GM19463 (cell line): Measurements from ENCODE around the gene KLRC3.
"Not testable (repeated sequence)": the region's sequence is repeated elsewhere in the genome, so short reads cannot be mapped to it uniquely, and the experiment has no call there.

Experiments
- ATAC-seq: cut with Tn5 transposase; IDR thresholded peaks from one replicate; pipeline ENCODE4 v1.9.1; 2021; ENCODE audit warnings: mild to moderate bottlenecking, moderate library complexity; ENCODE audit not compliant: unreplicated experiment

The KLRC3 gene

GRCh38 chr12:10420334-10420733 lies at the start of gene KLRC3:
KLRC3 (minus strand) TSS chr12:10420595; CDS start chr12:10420550, 45 bp downstream.
- ATAC-seq: not testable (repeated sequence)

- no peak for ATAC-seq
These were observed 49.3 kb upstream of the KLRC3 start for GRCh38 chr12:10469701-10470100.

- no peak for ATAC-seq
These were observed 45.9 kb upstream of the KLRC3 start for GRCh38 chr12:10466311-10466710.

GRCh38 chr12:10457760-10458159 lies 37.4 kb upstream of the KLRC3 start:
- ATAC-seq: no peak

- no peak for ATAC-seq
These were observed 36.5 kb upstream of the KLRC3 start for GRCh38 chr12:10456856-10457255.

GRCh38 chr12:10455766-10456165 lies 35.4 kb upstream of the KLRC3 start:
- no peak for ATAC-seq

- ATAC-seq: no peak
These were observed 34.1 kb upstream of the KLRC3 start for GRCh38 chr12:10454531-10454930.

GRCh38 chr12:10453156-10453555 lies 32.8 kb upstream of the KLRC3 start, which contains the start of gene KLRC1:
KLRC1 (minus strand) TSS chr12:10453377; CDS start chr12:10451156, 2,221 bp downstream.
- no peak for ATAC-seq

- no peak for ATAC-seq
These were observed 27.8 kb upstream of the KLRC3 start for GRCh38 chr12:10448236-10448635.

- not testable (repeated sequence) for ATAC-seq
These were observed 25.7 kb upstream of the KLRC3 start for GRCh38 chr12:10446052-10446451.

GRCh38 chr12:10441144-10441543 lies 20.7 kb upstream of the KLRC3 start:
- ATAC-seq: not testable (repeated sequence)

GRCh38 chr12:10439608-10440274 lies 19.3 kb upstream of the KLRC3 start:
- not testable (repeated sequence) for ATAC-seq

GRCh38 chr12:10437601-10438000 lies 17.2 kb upstream of the KLRC3 start:
- ATAC-seq: not testable (repeated sequence)

- not testable (repeated sequence) for ATAC-seq
These were observed 15.4 kb upstream of the KLRC3 start, which contains the start of gene KLRC2 for GRCh38 chr12:10435816-10436215. KLRC2 (minus strand) TSS chr12:10436010; CDS start chr12:10435986, 24 bp downstream.

GRCh38 chr12:10430623-10431022 lies 10.2 kb upstream of the KLRC3 start:
- not testable (repeated sequence) for ATAC-seq

- not testable (repeated sequence) for ATAC-seq
These were observed 5.5 kb upstream of the KLRC3 start for GRCh38 chr12:10425938-10426337.

- not testable (repeated sequence) for ATAC-seq
These were observed 4.0 kb upstream of the KLRC3 start for GRCh38 chr12:10424260-10424899.

- ATAC-seq: not testable (repeated sequence)
These were observed 1.8 kb upstream of the KLRC3 start for GRCh38 chr12:10422159-10422558.

GRCh38 chr12:10409392-10409791 lies 11.0 kb downstream of the KLRC3 start, which contains the start of gene KLRC4:
KLRC4 (minus strand) TSS chr12:10409757; CDS start chr12:10409575, 182 bp downstream.
- ATAC-seq: no peak

- no peak for ATAC-seq
These were observed 11.6 kb downstream of the KLRC3 start for GRCh38 chr12:10408842-10409241.

GRCh38 chr12:10406725-10407124 lies 13.7 kb downstream of the KLRC3 start:
- ATAC-seq: no peak

- no peak for ATAC-seq
These were observed 15.1 kb downstream of the KLRC3 start for GRCh38 chr12:10405294-10405693.
